IPS-15b (cell line): Measurements from ENCODE around the gene ARID1A.

Source experiments
- H3K27me3 ChIP-seq: one replicate; pipeline ENCODE4 v1.6.1; 2013; ENCODE audit warnings: low read length; ENCODE audit not compliant: control insufficient read depth, insufficient read depth
- H3K36me3 ChIP-seq: one replicate; pipeline ENCODE4 v1.6.1; 2013; ENCODE audit warnings: low read length; ENCODE audit not compliant: control insufficient read depth, insufficient read depth
- H3K4me1 ChIP-seq: one replicate; pipeline ENCODE4 v1.6.1; 2013; ENCODE audit warnings: mild to moderate bottlenecking, low read length; ENCODE audit not compliant: control insufficient read depth, insufficient read depth
- H3K4me3 ChIP-seq: one replicate; pipeline ENCODE4 v1.5.1; 2013; ENCODE audit warnings: low read depth, low read length
- H3K9ac ChIP-seq: one replicate; pipeline ENCODE4 v1.6.1; 2013; ENCODE audit warnings: low read depth, mild to moderate bottlenecking, low read length
- H3K9me3 ChIP-seq: one replicate; pipeline ENCODE4 v1.6.1; 2013; ENCODE audit warnings: mild to moderate bottlenecking, low read length; ENCODE audit not compliant: control insufficient read depth, insufficient read depth

The ARID1A gene

GRCh38 chr1:26787706-26788514 is 92.1 kb downstream of the ARID1A start, which contains the start of gene PIGV:
Gene PIGV, plus strand, starts transcription at chr1:26787950. Its CDS starts 2,866 bp downstream, at chr1:26790816.
- Histone ChIP-seq H3K9ac (peak within 1 kb of the TSS; percentile 85), H3K36me3 (no peaks in the 10 kb centered on the region), H3K4me1 (peaks cover 12% of the 10 kb centered on the region), H3K27me3 (no peaks in the 10 kb centered on the region), H3K9me3 (no peaks in the 10 kb centered on the region), H3K4me3 (peak within 1 kb of the TSS; percentile 95)

GRCh38 chr1:26788515-26788785 is 92.6 kb downstream of the ARID1A start:
- Histone ChIP-seq H3K27me3 (no peaks in the 10 kb centered on the region), H3K36me3 (no peaks in the 10 kb centered on the region), H3K4me1 (peaks cover 12% of the 10 kb centered on the region)

GRCh38 chr1:26788836-26789611 is 93.2 kb downstream of the ARID1A start:
- peak overlapping the region; percentile 12 for H3K9ac ChIP-seq
- H3K9me3 ChIP-seq = no peaks in the 10 kb centered on the region
- H3K36me3 ChIP-seq = peaks cover under 1% of the 10 kb centered on the region
- peaks cover 12% of the 10 kb centered on the region for H3K4me1 ChIP-seq
- no peaks in the 10 kb centered on the region for H3K27me3 ChIP-seq
- peak overlapping the region; percentile 95 for H3K4me3 ChIP-seq

More at GRCh38 chr1:26788515-26788785, 92.6 kb downstream of the ARID1A start:
- H3K9ac ChIP-seq = peak overlapping the region; percentile 85
- H3K4me3 ChIP-seq = peak overlapping the region; percentile 95
- H3K9me3 ChIP-seq = no peaks in the 10 kb centered on the region

GRCh38 chr1:26789612-26789865 is 93.7 kb downstream of the ARID1A start:
- Histone ChIP-seq H3K36me3 (peaks cover 5% of the 10 kb centered on the region), H3K9ac (no peak overlapping the region), H3K4me1 (peaks cover 12% of the 10 kb centered on the region)

GRCh38 chr1:26789931-26790330 is 94.1 kb downstream of the ARID1A start:
- Histone ChIP-seq H3K4me1 (peaks cover 12% of the 10 kb centered on the region), H3K9me3 (no peaks in the 10 kb centered on the region), H3K27me3 (no peaks in the 10 kb centered on the region), H3K36me3 (peaks cover 7% of the 10 kb centered on the region), H3K4me3 (no peak overlapping the region), H3K9ac (no peak overlapping the region)

More at GRCh38 chr1:26789612-26789865, 93.7 kb downstream of the ARID1A start:
- H3K27me3 ChIP-seq = no peaks in the 10 kb centered on the region
- no peak overlapping the region for H3K4me3 ChIP-seq
- H3K9me3 ChIP-seq = no peaks in the 10 kb centered on the region

GRCh38 chr1:26790551-26790953 is 94.7 kb downstream of the ARID1A start:
- Histone ChIP-seq H3K9me3 (no peaks in the 10 kb centered on the region), H3K4me1 (peaks cover 12% of the 10 kb centered on the region), H3K27me3 (no peaks in the 10 kb centered on the region), H3K36me3 (peaks cover 10% of the 10 kb centered on the region), H3K4me3 (no peak overlapping the region), H3K9ac (no peak overlapping the region)

- H3K4me1 ChIP-seq = peaks cover 7% of the 10 kb centered on the region
- no peak overlapping the region for H3K4me3 ChIP-seq
- peaks cover 10% of the 10 kb centered on the region for H3K36me3 ChIP-seq
- H3K27me3 ChIP-seq = no peaks in the 10 kb centered on the region
- H3K9ac ChIP-seq = no peak overlapping the region
- no peaks in the 10 kb centered on the region for H3K9me3 ChIP-seq
Observed at GRCh38 chr1:26791148-26791547, 95.3 kb downstream of the ARID1A start.

GRCh38 chr1:26791626-26792025 is 95.8 kb downstream of the ARID1A start:
- Histone ChIP-seq H3K27me3 (no peaks in the 10 kb centered on the region), H3K36me3 (peaks cover 10% of the 10 kb centered on the region), H3K9me3 (no peaks in the 10 kb centered on the region), H3K4me1 (peaks cover 2% of the 10 kb centered on the region), H3K9ac (no peak overlapping the region), H3K4me3 (no peak overlapping the region)

- peaks cover 10% of the 10 kb centered on the region for H3K36me3 ChIP-seq
- no peaks in the 10 kb centered on the region for H3K9me3 ChIP-seq
- no peak overlapping the region for H3K4me3 ChIP-seq
- no peaks in the 10 kb centered on the region for H3K27me3 ChIP-seq
- H3K9ac ChIP-seq = no peak overlapping the region
- H3K4me1 ChIP-seq = no peaks in the 10 kb centered on the region
Observed at GRCh38 chr1:26792924-26793323, 97.1 kb downstream of the ARID1A start.

- no peaks in the 10 kb centered on the region for H3K4me1 ChIP-seq
- no peak overlapping the region for H3K9ac ChIP-seq
- peaks cover 10% of the 10 kb centered on the region for H3K36me3 ChIP-seq
- no peaks in the 10 kb centered on the region for H3K9me3 ChIP-seq
- H3K4me3 ChIP-seq = no peak overlapping the region
- H3K27me3 ChIP-seq = no peaks in the 10 kb centered on the region
Observed at GRCh38 chr1:26794391-26794790, 98.6 kb downstream of the ARID1A start.

- H3K9ac ChIP-seq = no peak overlapping the region
- no peak overlapping the region for H3K4me3 ChIP-seq
- no peaks in the 10 kb centered on the region for H3K9me3 ChIP-seq
- no peaks in the 10 kb centered on the region for H3K27me3 ChIP-seq
- peaks cover 10% of the 10 kb centered on the region for H3K36me3 ChIP-seq
- H3K4me1 ChIP-seq = peaks cover 6% of the 10 kb centered on the region
Observed at GRCh38 chr1:26797627-26798026, 101.8 kb downstream of the ARID1A start.
